ENCODE measurements around the gene TMEM141. TPM values are rescaled to one million over a fixed set of nuclear protein-coding genes. Genes with fewer than 3 reads are reported as not detected.

TMEM141 gene
- total RNA-seq, 4 donors from 2014 or later: 71.1 to 148 (median 115) TPM

DNA sequence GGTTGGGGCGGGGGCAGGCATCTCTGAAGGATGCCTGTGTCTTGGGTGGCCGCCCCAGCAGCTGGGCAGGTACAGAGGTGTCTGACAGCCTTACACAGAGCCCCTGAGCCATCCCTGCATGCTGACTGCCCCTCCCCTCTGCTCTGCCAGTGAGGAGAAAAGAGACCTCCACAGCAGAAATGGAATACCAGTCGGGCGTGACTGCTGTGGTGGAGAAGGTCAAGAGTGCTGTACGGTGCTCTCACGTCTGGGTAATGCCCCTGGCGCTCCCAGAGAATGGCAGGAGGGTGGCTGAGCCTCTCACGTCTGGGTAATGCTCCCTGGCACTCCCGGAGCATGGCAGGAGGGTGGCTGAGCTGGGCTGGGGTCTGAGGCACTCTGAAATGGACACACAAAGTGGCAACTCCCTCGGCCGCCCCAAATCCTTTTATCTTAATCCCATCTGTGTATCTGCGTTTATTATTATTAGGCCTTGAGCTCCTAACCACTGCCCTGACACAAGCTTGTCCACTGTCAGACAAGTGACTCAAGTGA lies 14.1 kb downstream of the TMEM141 start:
- H3K27ac ChIP-seq: no peak overlapping the region
- peak in 1 of 2 donors; percentile 45 for DNase-seq (ENCODE audit: low spot score in 2 of 2)
- peaks cover 15% of the 10 kb centered on the region for H3K27me3 ChIP-seq
- WGBS: 96% methylated on average over 5 of the region's 12 CpGs
- H3K36me3 ChIP-seq: no peaks in the 10 kb centered on the region
- TF ChIP-seq POLR2A (IDR thresholded peaks at IDR 0.05) (no peak), POLR2AphosphoS5 (IDR thresholded peaks at IDR 0.05) (no peak), EP300 (IDR thresholded peaks at IDR 0.05) (no peak)
- TF ChIP-seq, protein P1, sequence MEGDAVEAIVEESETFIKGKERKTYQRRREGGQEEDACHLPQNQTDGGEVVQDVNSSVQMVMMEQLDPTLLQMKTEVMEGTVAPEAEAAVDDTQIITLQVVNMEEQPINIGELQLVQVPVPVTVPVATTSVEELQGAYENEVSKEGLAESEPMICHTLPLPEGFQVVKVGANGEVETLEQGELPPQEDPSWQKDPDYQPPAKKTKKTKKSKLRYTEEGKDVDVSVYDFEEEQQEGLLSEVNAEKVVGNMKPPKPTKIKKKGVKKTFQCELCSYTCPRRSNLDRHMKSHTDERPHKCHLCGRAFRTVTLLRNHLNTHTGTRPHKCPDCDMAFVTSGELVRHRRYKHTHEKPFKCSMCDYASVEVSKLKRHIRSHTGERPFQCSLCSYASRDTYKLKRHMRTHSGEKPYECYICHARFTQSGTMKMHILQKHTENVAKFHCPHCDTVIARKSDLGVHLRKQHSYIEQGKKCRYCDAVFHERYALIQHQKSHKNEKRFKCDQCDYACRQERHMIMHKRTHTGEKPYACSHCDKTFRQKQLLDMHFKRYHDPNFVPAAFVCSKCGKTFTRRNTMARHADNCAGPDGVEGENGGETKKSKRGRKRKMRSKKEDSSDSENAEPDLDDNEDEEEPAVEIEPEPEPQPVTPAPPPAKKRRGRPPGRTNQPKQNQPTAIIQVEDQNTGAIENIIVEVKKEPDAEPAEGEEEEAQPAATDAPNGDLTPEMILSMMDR (IDR thresholded peaks at IDR 0.05): no peak
- peaks cover 44% of the 10 kb centered on the region for H3K4me1 ChIP-seq
- H3K9me3 ChIP-seq: no peaks in the 10 kb centered on the region
- H3K4me3 ChIP-seq: no peak overlapping the region

DNA sequence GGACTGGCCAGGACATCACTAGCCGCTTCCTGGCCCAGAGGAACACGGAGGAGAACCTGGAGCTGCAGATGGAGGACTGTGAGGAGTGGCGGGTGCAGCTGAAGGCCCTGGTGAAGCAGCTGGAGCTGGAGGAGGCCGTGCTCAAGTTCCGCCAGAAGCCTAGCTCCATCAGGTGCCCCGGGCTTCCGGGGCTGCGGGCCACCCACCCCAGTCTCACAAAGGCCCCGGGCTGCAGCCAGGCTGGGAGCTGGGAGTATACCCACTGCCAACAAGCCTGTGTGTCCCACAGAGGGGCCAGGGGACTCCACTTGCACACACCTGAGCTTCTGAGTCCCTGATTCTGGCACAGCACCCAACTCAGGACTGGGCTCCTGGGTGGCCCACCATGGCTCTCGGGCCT lies 14.9 kb downstream of the TMEM141 start:
- TF ChIP-seq POLR2AphosphoS5 (IDR thresholded peaks at IDR 0.05) (no peak), POLR2A (IDR thresholded peaks at IDR 0.05) (no peak), EP300 (IDR thresholded peaks at IDR 0.05) (no peak)
- TF ChIP-seq, protein P1 (IDR thresholded peaks at IDR 0.05): no peak
- H3K27ac ChIP-seq: no peak overlapping the region
- H3K9me3 ChIP-seq: no peaks in the 10 kb centered on the region
- no peak for DNase-seq (ENCODE audit: low spot score in 2 of 2)
- 98% methylated on average over 7 of the region's 10 CpGs for WGBS
- peaks cover 10% of the 10 kb centered on the region for H3K27me3 ChIP-seq
- peaks cover 41% of the 10 kb centered on the region for H3K4me1 ChIP-seq
- H3K36me3 ChIP-seq: no peaks in the 10 kb centered on the region
- no peak overlapping the region for H3K4me3 ChIP-seq

DNA sequence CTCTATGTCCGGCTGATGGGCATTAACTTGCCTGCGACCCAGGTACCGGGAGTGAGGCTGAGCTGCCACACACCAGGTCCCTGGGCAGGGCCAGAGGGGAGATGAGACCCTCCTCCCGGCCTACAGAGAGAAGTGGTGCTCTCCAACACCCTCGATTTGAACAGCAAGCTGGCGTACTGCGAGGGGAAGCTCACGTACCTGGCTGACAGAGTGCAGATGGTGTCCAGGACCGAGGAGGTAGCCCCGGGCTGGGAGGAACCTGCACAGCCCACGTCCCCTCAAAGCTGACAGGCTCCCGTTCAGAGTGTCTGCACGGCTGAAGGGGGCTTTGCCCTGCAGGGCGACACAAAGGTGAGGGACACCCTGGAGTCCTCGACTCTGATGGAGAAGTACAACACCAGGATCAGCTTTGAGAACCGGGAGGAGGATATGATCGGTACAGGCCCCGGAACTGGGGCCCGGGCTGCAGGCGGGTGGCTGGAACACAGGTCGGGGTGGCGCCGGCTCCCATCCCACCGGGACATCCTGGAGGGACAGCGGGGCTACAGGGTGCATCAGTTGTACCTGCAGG lies 15.6 kb downstream of the TMEM141 start:
- Histone ChIP-seq H3K27me3 (peaks cover 8% of the 10 kb centered on the region), H3K9me3 (no peaks in the 10 kb centered on the region), H3K4me3 (peak overlapping the region; percentile 97), H3K27ac (no peak overlapping the region), H3K36me3 (no peaks in the 10 kb centered on the region), H3K4me1 (peaks cover 36% of the 10 kb centered on the region)
- DNase-seq (ENCODE audit: low spot score in 2 of 2): no peak
- no peak for TF ChIP-seq POLR2A (IDR thresholded peaks at IDR 0.05)
- TF ChIP-seq, protein P1 (IDR thresholded peaks at IDR 0.05): no peak
- no peak for TF ChIP-seq POLR2AphosphoS5 (IDR thresholded peaks at IDR 0.05)
- no peak for TF ChIP-seq EP300 (IDR thresholded peaks at IDR 0.05)
- 81% methylated on average over 12 of the region's 25 CpGs for WGBS

DNA sequence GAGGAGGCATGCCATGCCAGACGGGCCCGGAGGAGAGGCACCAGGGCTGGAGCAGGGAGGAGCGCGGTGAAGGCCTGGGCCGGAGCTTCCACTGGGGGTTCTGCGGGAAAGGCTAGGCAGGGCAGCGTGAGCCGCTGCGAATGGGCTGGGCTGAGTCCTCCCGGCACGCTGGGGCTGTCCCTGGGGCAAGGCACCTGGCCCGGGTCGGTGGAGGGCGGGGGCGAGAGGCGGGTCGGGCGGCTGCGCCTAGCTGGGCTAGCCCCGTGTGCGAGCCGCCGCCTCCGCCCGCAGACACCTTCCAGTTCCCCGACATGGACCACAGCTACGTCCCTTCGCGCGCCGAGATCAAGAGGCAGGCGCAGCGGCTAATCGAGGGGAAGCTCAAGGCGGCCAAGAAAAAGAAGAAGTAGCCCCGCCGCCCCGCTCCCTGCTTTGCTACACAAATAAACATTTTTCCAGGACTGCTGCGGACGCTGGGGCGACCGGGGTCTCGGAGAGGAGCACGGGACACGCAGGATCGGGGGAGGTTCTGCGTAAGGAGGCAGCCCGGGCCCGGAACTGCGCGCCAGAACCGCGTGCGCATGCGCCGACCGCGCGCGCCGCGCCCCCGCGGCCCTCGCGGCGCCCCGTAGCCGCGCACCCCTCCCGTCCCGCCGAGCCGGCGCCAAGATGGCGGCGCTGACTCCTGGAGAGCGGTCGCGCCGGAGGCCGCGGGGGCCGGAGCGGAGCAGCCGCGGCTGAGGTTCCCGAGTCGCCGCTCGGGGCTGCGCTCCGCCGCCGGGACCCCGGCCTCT lies 16.3 kb downstream of the TMEM141 start, which contains the start of gene RABL6:
Gene RABL6, plus strand, starts transcription at position 668 of the 794 bp plus-strand sequence. CDS start 249 bp downstream, outside the sequence.
- Histone ChIP-seq H3K4me1 (peaks cover 36% of the 10 kb centered on the region), H3K27ac (peak within 1 kb of the TSS; percentile 91), H3K36me3 (no peaks in the 10 kb centered on the region), H3K4me3 (peak within 1 kb of the TSS; percentile 97), H3K9me3 (no peaks in the 10 kb centered on the region), H3K27me3 (peaks cover under 1% of the 10 kb centered on the region)
- 1% methylated on average over 16 of the region's 96 CpGs for WGBS
- peak; percentile 87 to 89 for DNase-seq (ENCODE audit: low spot score in 2 of 2)
- TF ChIP-seq POLR2A (IDR thresholded peaks at IDR 0.05) (peak; percentile 66 to 69), POLR2AphosphoS5 (IDR thresholded peaks at IDR 0.05) (no peak)

DNA sequence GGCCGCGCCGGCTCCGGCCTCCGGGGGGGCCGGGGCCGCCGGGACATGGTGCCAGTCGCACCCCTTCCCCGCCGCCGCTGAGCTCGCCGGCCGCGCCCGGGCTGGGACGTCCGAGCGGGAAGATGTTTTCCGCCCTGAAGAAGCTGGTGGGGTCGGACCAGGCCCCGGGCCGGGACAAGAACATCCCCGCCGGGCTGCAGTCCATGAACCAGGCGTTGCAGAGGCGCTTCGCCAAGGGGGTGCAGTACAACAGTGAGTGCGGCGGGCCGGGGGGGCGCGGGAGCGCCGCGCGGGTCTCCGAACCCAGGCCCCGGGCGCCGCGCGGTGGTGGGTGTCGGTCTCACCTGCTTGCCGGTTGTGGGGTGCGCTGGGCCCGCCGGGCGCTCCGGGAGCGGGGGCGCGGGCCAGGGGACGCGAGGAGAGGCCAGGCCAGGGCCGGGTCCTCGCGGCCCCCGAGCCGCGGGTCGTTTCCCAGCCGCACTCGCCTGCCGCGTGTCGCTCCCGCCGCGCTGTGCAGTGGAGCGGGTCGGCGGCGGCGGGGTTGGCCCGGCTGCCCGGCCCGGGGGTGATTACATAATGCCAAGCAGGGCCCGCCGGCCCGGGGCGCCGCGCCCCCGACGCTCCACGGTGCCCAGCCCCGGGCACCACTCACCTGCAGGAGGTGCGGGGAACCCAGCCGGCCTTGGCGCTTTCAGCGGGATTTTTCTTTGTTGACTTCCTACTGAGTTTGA lies 17.1 kb downstream of the TMEM141 start:
- no peak for DNase-seq (ENCODE audit: low spot score in 2 of 2)
- peaks cover 5% of the 10 kb centered on the region for H3K36me3 ChIP-seq
- peaks cover 36% of the 10 kb centered on the region for H3K4me1 ChIP-seq
- peak overlapping the region; percentile 91 for H3K27ac ChIP-seq
- TF ChIP-seq, protein P1 (IDR thresholded peaks at IDR 0.05): no peak
- TF ChIP-seq EP300 (IDR thresholded peaks at IDR 0.05) (no peak), POLR2A (IDR thresholded peaks at IDR 0.05) (no peak), POLR2AphosphoS5 (IDR thresholded peaks at IDR 0.05) (no peak)
- H3K4me3 ChIP-seq: peak overlapping the region; percentile 97
- H3K27me3 ChIP-seq: no peaks in the 10 kb centered on the region
- WGBS: 0% methylated on average over 3 of the region's 93 CpGs
- no peaks in the 10 kb centered on the region for H3K9me3 ChIP-seq

Data from suprapubic skin (tissue), 4 donors.